Measurements from ENCODE around the gene HDAC8. TPM values are rescaled to one million over a fixed set of nuclear protein-coding genes. Genes with fewer than 3 reads are reported as not detected.

HDAC8 gene
- polyA plus RNA-seq, 4 donors = 28.5 to 36.1 (median 34.1) TPM

- no peak for DNase-seq (ENCODE audit: low read depth in 4 of 4, low spot score in 3 of 4)
Measured at GRCh38 chrX:72304877-72305276, 267.8 kb downstream of the HDAC8 start.

GRCh38 chrX:72301781-72302180 is 270.9 kb downstream of the HDAC8 start:
- DNase-seq (ENCODE audit: low read depth in 4 of 4, low spot score in 3 of 4) = no peak

GRCh38 chrX:72299891-72300630 is 272.6 kb downstream of the HDAC8 start:
- no peak for DNase-seq (ENCODE audit: low read depth in 4 of 4, low spot score in 3 of 4)

GRCh38 chrX:72297953-72298730 is 274.5 kb downstream of the HDAC8 start:
- no peak for DNase-seq (ENCODE audit: low read depth in 4 of 4, low spot score in 3 of 4)

- no peak for DNase-seq (ENCODE audit: low read depth in 4 of 4, low spot score in 3 of 4)
Measured at GRCh38 chrX:72296991-72297390, 275.7 kb downstream of the HDAC8 start.

GRCh38 chrX:72295745-72296144 is 276.9 kb downstream of the HDAC8 start:
- no peak for DNase-seq (ENCODE audit: low read depth in 4 of 4, low spot score in 3 of 4)

GRCh38 chrX:72294497-72294896 is 278.1 kb downstream of the HDAC8 start:
- DNase-seq (ENCODE audit: low read depth in 4 of 4, low spot score in 3 of 4) = no peak

GRCh38 chrX:72282302-72282701 is 290.3 kb downstream of the HDAC8 start:
- DNase-seq (ENCODE audit: low read depth in 4 of 4, low spot score in 3 of 4) = no peak

GRCh38 chrX:72280321-72280845 is 292.3 kb downstream of the HDAC8 start:
- peak in 1 of 4 donors; percentile 33 for DNase-seq (ENCODE audit: low read depth in 4 of 4, low spot score in 3 of 4)

Other genes starting within 250 kb of the HDAC8 start
- gene PHKA1, start 141.5 kb upstream of the HDAC8 start, polyA plus RNA-seq (ENCODE audit: insufficient read length in 4 of 4) = 1 to 10 TPM; 5.2 to 5.6 (median 5.4) TPM
- 1 to 10 TPM; 3.6 to 6.2 (median 4.3) TPM for gene DMRTC1B, start 204.0 kb upstream of the HDAC8 start, polyA plus RNA-seq (ENCODE audit: insufficient read length in 4 of 4)
- not detected for gene FAM236B, start 209.8 kb upstream of the HDAC8 start, polyA plus RNA-seq (ENCODE audit: insufficient read length in 4 of 4)
- gene FAM236D, start 235.4 kb upstream of the HDAC8 start, polyA plus RNA-seq (ENCODE audit: insufficient read length in 4 of 4) = not detected

Measured in right renal pelvis (tissue), 4 donors.